GM23338 (cell line): ENCODE results near the gene PTPRS. TPM values are rescaled to one million over a fixed set of nuclear protein-coding genes. Genes with fewer than 3 reads are reported as not detected.

Experiments
- ATAC-seq: fragments of 200-7000 bp; cut with Tn5 transposase; 3 replicates; pipeline ENCODE4 v1.9.1; 2020
- DNase-seq: peaks from one replicate; pipeline ENCODE4 v3.0.0-alpha.2; 2015; ENCODE audit warnings: low spot score
- H2AFZ ChIP-seq: fragments of 200-600 bp; sonication (generic); 2 replicates; pipeline ENCODE4 v1.8.0; 2016; ENCODE audit warnings: antibody characterized with exemption, mild to moderate bottlenecking, moderate library complexity
- H3F3A ChIP-seq: fragments of 200-600 bp; sonication (generic); replicated peaks from 2 replicates; pipeline ENCODE4 v1.8.0; 2017; ENCODE audit warnings: antibody characterized with exemption, mixed run types, low read depth
- H3K27ac ChIP-seq: fragments of 200-600 bp; sonication (generic); 2 replicates; pipeline ENCODE4 v1.6.1; 2016; ENCODE audit warnings: low read depth
- H3K27me3 ChIP-seq: fragments of 200-600 bp; sonication (generic); 2 replicates; pipeline ENCODE4 v1.8.0; 2016; ENCODE audit warnings: mild to moderate bottlenecking, mixed run types, moderate library complexity; ENCODE audit not compliant: insufficient read depth
- H3K36me3 ChIP-seq: fragments of 200-600 bp; sonication (generic); 2 replicates; pipeline ENCODE4 v1.8.0; 2016; ENCODE audit warnings: mild to moderate bottlenecking; ENCODE audit not compliant: insufficient read depth
- H3K4me1 ChIP-seq: fragments of 200-600 bp; sonication (generic); 2 replicates; pipeline ENCODE4 v1.8.0; 2016; ENCODE audit warnings: mild to moderate bottlenecking, moderate library complexity; ENCODE audit not compliant: insufficient read depth
- H3K4me2 ChIP-seq: fragments of 200-600 bp; sonication (generic); 2 replicates; pipeline ENCODE4 v1.7.1; 2017; ENCODE audit warnings: mixed run types
- H3K4me3 ChIP-seq: fragments of 200-600 bp; sonication (generic); 2 replicates; pipeline ENCODE4 v1.6.1; 2016; ENCODE audit warnings: mixed run types
- H3K79me2 ChIP-seq: fragments of 200-600 bp; sonication (generic); replicated peaks from 2 replicates; pipeline ENCODE4 v1.8.0; 2017; ENCODE audit warnings: mild to moderate bottlenecking; ENCODE audit not compliant: insufficient read depth
- H3K9me2 ChIP-seq: fragments of 200-600 bp; sonication (generic); 2 replicates; pipeline ENCODE4 v1.8.0; 2017; ENCODE audit not compliant: insufficient read depth
- H4K20me1 ChIP-seq: fragments of 200-600 bp; sonication (generic); replicated peaks from 2 replicates; pipeline ENCODE4 v1.8.0; 2017; ENCODE audit warnings: mild to moderate bottlenecking; ENCODE audit not compliant: insufficient read depth
- H3K27ac Mint-ChIP-seq: 2 replicates; pipeline ENCODE4 v1.8.0; 2020; ENCODE audit warnings: inconsistent platforms, mild to moderate bottlenecking, moderate library complexity, mixed read lengths
- H3K27me3 Mint-ChIP-seq: 3 replicates; pipeline ENCODE4 v1.8.0; 2022; ENCODE audit warnings: low read depth, mild to moderate bottlenecking, moderate library complexity, mixed read lengths, inconsistent platforms; ENCODE audit not compliant: insufficient read depth, poor library complexity
- H3K36me3 Mint-ChIP-seq: 3 replicates; pipeline ENCODE4 v1.8.0; 2021; ENCODE audit warnings: low read depth, mild to moderate bottlenecking, inconsistent platforms, moderate library complexity, mixed read lengths
- H3K4me1 Mint-ChIP-seq: 3 replicates; pipeline ENCODE4 v1.8.0; 2020; ENCODE audit warnings: mild to moderate bottlenecking, inconsistent platforms, mixed read lengths
- H3K4me3 Mint-ChIP-seq: 3 replicates; pipeline ENCODE4 v1.8.0; 2021; ENCODE audit warnings: moderate library complexity, mild to moderate bottlenecking, inconsistent platforms, mixed read lengths
- H3K9me3 Mint-ChIP-seq: 3 replicates; pipeline ENCODE4 v1.8.0; 2020; ENCODE audit warnings: moderate library complexity, mild to moderate bottlenecking, inconsistent platforms, mixed read lengths
- CREB1 ChIP-seq: fragments of 250-450 bp; sonication (Bioruptor Pico); IDR thresholded peaks from 2 replicates; pipeline ENCODE4 v1.5.0; 2020; ENCODE audit warnings: low read depth, mild to moderate bottlenecking, moderate library complexity
- CTCF ChIP-seq, 2 experiments: fragments of 200-600 bp in 1 of 2; sonication (generic) in 1 of 2; conservative IDR thresholded peaks; 2 replicates each; pipeline versions ENCODE4 v1.5.1 to v1.6.1; 2016 to 2017; ENCODE audit warnings: antibody characterized with exemption in 2 of 2, low read depth in 2 of 2, mild to moderate bottlenecking in 2 of 2, moderate library complexity in 1 of 2
- EZH2 ChIP-seq: fragments of 200-600 bp; sonication (generic); IDR thresholded peaks from one replicate; pipeline ENCODE4 v1.8.0; 2017; ENCODE audit warnings: antibody characterized with exemption, mild to moderate bottlenecking, low read depth; ENCODE audit not compliant: unreplicated experiment
- EZH2phosphoT487 ChIP-seq: fragments of 200-600 bp; sonication (generic); IDR thresholded peaks from one replicate; pipeline ENCODE4 v1.8.1; 2018; ENCODE audit warnings: antibody characterized with exemption; ENCODE audit not compliant: unreplicated experiment
- JUNB ChIP-seq: IDR thresholded peaks from one replicate; pipeline ENCODE4 v1.6.1; 2016; ENCODE audit warnings: antibody characterized with exemption; ENCODE audit not compliant: unreplicated experiment
- NANOG ChIP-seq: IDR thresholded peaks from 2 replicates; pipeline ENCODE4 v1.6.1; 2016; ENCODE audit warnings: antibody characterized with exemption, borderline replicate concordance
- POLR2AphosphoS5 ChIP-seq: IDR thresholded peaks from 2 replicates; pipeline ENCODE4 v1.6.1; 2016; ENCODE audit warnings: antibody characterized with exemption, low read depth
- REST ChIP-seq: IDR thresholded peaks from one replicate; pipeline ENCODE4 v1.6.1; 2018; ENCODE audit warnings: antibody characterized with exemption; ENCODE audit not compliant: unreplicated experiment
- STAT1 ChIP-seq: IDR thresholded peaks from one replicate; pipeline ENCODE4 v1.6.1; 2016; ENCODE audit warnings: antibody characterized with exemption; ENCODE audit not compliant: unreplicated experiment
- ZNF114 ChIP-seq: fragments of 250-450 bp; sonication (Bioruptor Pico); IDR thresholded peaks from 2 replicates; pipeline ENCODE4 v1.5.0; 2020; ENCODE audit warnings: mild to moderate bottlenecking, moderate library complexity
- ZNF331 ChIP-seq: fragments of 250-450 bp; sonication (Bioruptor Pico); IDR thresholded peaks from 2 replicates; pipeline ENCODE4 v1.5.0; 2020; ENCODE audit warnings: low read depth, mild to moderate bottlenecking, moderate library complexity
- ZNF462 ChIP-seq: fragments of 250-450 bp; sonication (Bioruptor Pico); IDR thresholded peaks from 2 replicates; pipeline ENCODE4 v1.5.0; 2020; ENCODE audit warnings: mild to moderate bottlenecking, moderate library complexity
- polyA plus RNA-seq: library from polyadenylated mRNA; unstranded; fragments of >200 nt; fragmentation: Nextera tagmentation; extraction: Ambion mirVana; gene quantifications from 2 replicates; pipeline ENCODE4 v1.2.1, GENCODE V29; 2016
- total RNA-seq: library from RNA; depleted of rRNA; stranded (reverse); fragments of >200 nt; shearing (Covaris generic); gene quantifications from 2 replicates; pipeline ENCODE4 v1.2.3, GENCODE V29; 2014

Gene PTPRS
- total and polyA plus RNA-seq, 2 experiments from 2014 or later, result 20.7 to 290 TPM

GRCh38 chr19:5326545-5326944 is 14.1 kb downstream of the PTPRS start (continued):
- no peak for TF ChIP-seq REST
- no peak for TF ChIP-seq CTCF (conservative IDR thresholded peaks at IDR 0.05; ENCODE audit: low read depth in 2 of 2)
- no peak for TF ChIP-seq JUNB
- no peak for TF ChIP-seq ZNF331 (CRISPR knock-in tag)
- no peak for TF ChIP-seq CREB1 (CRISPR knock-in tag)

GRCh38 chr19:5324947-5325346 is 15.7 kb downstream of the PTPRS start:
- no peaks in the 10 kb centered on the region for H3K9me3 Mint-ChIP-seq
- H3K79me2 ChIP-seq, result peaks cover 96% of the 10 kb centered on the region
- no peak overlapping the region for H3K27ac ChIP-seq
- H3K4me3 ChIP-seq, result no peak overlapping the region
- no peaks in the 10 kb centered on the region for H3K9me2 ChIP-seq
- H3K4me1 Mint-ChIP-seq, result peaks cover 10% of the 10 kb centered on the region
- no peaks in the 10 kb centered on the region for H3F3A ChIP-seq
- H4K20me1 ChIP-seq, result peaks cover 60% of the 10 kb centered on the region
- H3K36me3 ChIP-seq, result no peaks in the 10 kb centered on the region
- DNase-seq (no peak), ATAC-seq (no peak)
- H3K27me3 ChIP-seq, result no peaks in the 10 kb centered on the region
- no peak overlapping the region for H3K4me3 Mint-ChIP-seq
- H3K36me3 Mint-ChIP-seq, result peaks cover 30% of the 10 kb centered on the region
- H3K27ac Mint-ChIP-seq, result no peak overlapping the region
- H2AFZ ChIP-seq, result no peak overlapping the region
- H3K27me3 Mint-ChIP-seq, result peaks cover 4% of the 10 kb centered on the region
- no peak overlapping the region for H3K4me2 ChIP-seq
- H3K4me1 ChIP-seq, result no peaks in the 10 kb centered on the region
- TF ChIP-seq CTCF (conservative IDR thresholded peaks at IDR 0.05; ENCODE audit: low read depth in 2 of 2), result no peak
- no peak for TF ChIP-seq STAT1
- no peak for TF ChIP-seq EZH2
- TF ChIP-seq CREB1 (CRISPR knock-in tag), result no peak
- no peak for TF ChIP-seq NANOG
- TF ChIP-seq JUNB, result no peak
- no peak for TF ChIP-seq POLR2AphosphoS5
- TF ChIP-seq EZH2phosphoT487, result no peak
- TF ChIP-seq ZNF462, result no peak
- TF ChIP-seq ZNF114 (CRISPR knock-in tag), result no peak
